GM18907 (cell line): ENCODE results near the gene UTP11.

Experiments
- ATAC-seq: cut with Tn5 transposase; IDR thresholded peaks from one replicate; pipeline ENCODE4 v1.9.1; 2021; ENCODE audit warnings: mild to moderate bottlenecking, moderate library complexity; ENCODE audit not compliant: unreplicated experiment

UTP11 gene

GRCh38 chr1:38068220-38068979 is 55.9 kb downstream of the UTP11 start:
- no peak for ATAC-seq

- no peak for ATAC-seq
These were observed 56.4 kb downstream of the UTP11 start for GRCh38 chr1:38068980-38069340.

- no peak for ATAC-seq
These were observed 59.0 kb downstream of the UTP11 start for GRCh38 chr1:38071312-38072256.

GRCh38 chr1:38072858-38073257 is 60.3 kb downstream of the UTP11 start:
- ATAC-seq: no peak

- no peak for ATAC-seq
These were observed 61.2 kb downstream of the UTP11 start for GRCh38 chr1:38073534-38074301.

- ATAC-seq: no peak
These were observed 61.8 kb downstream of the UTP11 start for GRCh38 chr1:38074302-38074677.
